Measurements from ENCODE around the gene SNX3. TPM values are rescaled to one million over a fixed set of nuclear protein-coding genes. Genes with fewer than 3 reads are reported as not detected.
A peak's percentile ranks its signal among the peaks of the same experiment; 100 is the strongest.

Gene SNX3
- total RNA-seq, 1 experiment from 2014 or later = 104 TPM

GRCh38 chr6:108268845-108269244, 8.0 kb upstream of the SNX3 start:
- Histone ChIP-seq H3K36me3 (ENCODE audit: insufficient read depth, low read length, poor library complexity, severe bottlenecking) (no peaks in the 10 kb centered on the region), H3K27ac (ENCODE audit: low read depth, low read length, poor library complexity, severe bottlenecking) (no peak overlapping the region), H3K27me3 (replicated peaks; ENCODE audit: insufficient read depth, low read depth, low read length, poor library complexity) (no peaks in the 10 kb centered on the region), H3K4me1 (ENCODE audit: insufficient read depth, low read length, poor library complexity, severe bottlenecking) (no peaks in the 10 kb centered on the region), H3K9me3 (ENCODE audit: low read depth, low read length, poor library complexity, severe bottlenecking) (no peaks in the 10 kb centered on the region), H3K4me3 (ENCODE audit: low read depth, low read length, poor library complexity, severe bottlenecking) (no peak overlapping the region)
- ChIA-PET POLR2A (ENCODE audit: low non-redundant PET) (no interaction called here), CTCF (no interaction called here)
- intact Hi-C loops (cut with micrococcal nuclease; ENCODE audit: unreplicated experiment) = no loop called here
- no peak for DNase-seq (ENCODE audit: low spot score)
- TF ChIP-seq EZH2 (IDR thresholded peaks at IDR 0.05; ENCODE audit: borderline replicate concordance, low read depth, low read length, poor library complexity, severe bottlenecking) = no peak
- TF ChIP-seq CTCF (conservative IDR thresholded peaks at IDR 0.05; ENCODE audit: low read depth, low read length) = no peak
- BruUV-seq (replicated peaks) = no TSS peak

GRCh38 chr6:108263371-108263770, 2.5 kb upstream of the SNX3 start:
- CTCF ChIA-PET = no interaction called here
- Histone ChIP-seq H3K4me1 (ENCODE audit: insufficient read depth, low read length, poor library complexity, severe bottlenecking) (peaks cover 8% of the 10 kb centered on the region), H3K36me3 (ENCODE audit: insufficient read depth, low read length, poor library complexity, severe bottlenecking) (no peaks in the 10 kb centered on the region), H3K27ac (ENCODE audit: low read depth, low read length, poor library complexity, severe bottlenecking) (no peak overlapping the region), H3K27me3 (replicated peaks; ENCODE audit: insufficient read depth, low read depth, low read length, poor library complexity) (no peaks in the 10 kb centered on the region), H3K9me3 (ENCODE audit: low read depth, low read length, poor library complexity, severe bottlenecking) (no peaks in the 10 kb centered on the region), H3K4me3 (ENCODE audit: low read depth, low read length, poor library complexity, severe bottlenecking) (no peak overlapping the region)
- POLR2A ChIA-PET (ENCODE audit: low non-redundant PET) = no interaction called here
- no peak for DNase-seq (ENCODE audit: low spot score)
- intact Hi-C loops (cut with micrococcal nuclease; ENCODE audit: unreplicated experiment) = loop anchor here (5.0 kb wide), 1 partner anchor 146 kb away; no protein-coding TSS in a partner anchor
- no peak for TF ChIP-seq CTCF (conservative IDR thresholded peaks at IDR 0.05; ENCODE audit: low read depth, low read length)
- TF ChIP-seq EZH2 (IDR thresholded peaks at IDR 0.05; ENCODE audit: borderline replicate concordance, low read depth, low read length, poor library complexity, severe bottlenecking) = no peak
- no TSS peak for BruUV-seq (replicated peaks)

GRCh38 chr6:108260126-108260808, 573 bp downstream of the SNX3 start:
- Histone ChIP-seq H3K36me3 (ENCODE audit: insufficient read depth, low read length, poor library complexity, severe bottlenecking) (no peaks in the 10 kb centered on the region), H3K27me3 (replicated peaks; ENCODE audit: insufficient read depth, low read depth, low read length, poor library complexity) (no peaks in the 10 kb centered on the region), H3K4me1 (ENCODE audit: insufficient read depth, low read length, poor library complexity, severe bottlenecking) (peaks cover 8% of the 10 kb centered on the region), H3K27ac (ENCODE audit: low read depth, low read length, poor library complexity, severe bottlenecking) (peak overlapping the region; percentile 93), H3K4me3 (ENCODE audit: low read depth, low read length, poor library complexity, severe bottlenecking) (peak overlapping the region; percentile 98), H3K9me3 (ENCODE audit: low read depth, low read length, poor library complexity, severe bottlenecking) (no peaks in the 10 kb centered on the region)
- peak; percentile 41 for DNase-seq (ENCODE audit: low spot score)
- ChIA-PET CTCF (no interaction called here), POLR2A (ENCODE audit: low non-redundant PET) (no interaction called here)
- TF ChIP-seq EZH2 (IDR thresholded peaks at IDR 0.05; ENCODE audit: borderline replicate concordance, low read depth, low read length, poor library complexity, severe bottlenecking) (no peak), CTCF (conservative IDR thresholded peaks at IDR 0.05; ENCODE audit: low read depth, low read length) (no peak)
- intact Hi-C loops (cut with micrococcal nuclease; ENCODE audit: unreplicated experiment) = loop anchor here (5.0 kb wide), 1 partner anchor 143 kb away; no protein-coding TSS in a partner anchor
- BruUV-seq (replicated peaks) = no TSS peak

Data from A673 (cell line).